Spleen (tissue), 11 donors: ENCODE results near the gene PAX5. TPM values are rescaled to one million over a fixed set of nuclear protein-coding genes. Genes with fewer than 3 reads are reported as not detected.

ENCODE experiments used
- DNase-seq: peaks from one replicate; pipeline ENCODE4 v3.0.0-alpha.2; 2020
- H3K27ac ChIP-seq, 8 donors: fragments of 200-600 bp; sonication (generic) in 7 of 8; 1 replicate in 4 of 8; 2 replicates in 4 of 8; pipeline versions ENCODE4 v1.5.0 to v1.8.0; 2016 to 2021; ENCODE audit warnings: inconsistent platforms in 4 of 8, mild to moderate bottlenecking in 4 of 8, moderate library complexity in 1 of 8
- H3K27me3 ChIP-seq, 7 donors: fragments of 200-600 bp; sonication (generic) in 6 of 7; replicated peaks in 1 of 7; 1 replicate in 4 of 7; 2 replicates in 3 of 7; pipeline versions ENCODE4 v1.5.0 to v1.8.0; 2016 to 2021; ENCODE audit warnings: inconsistent platforms in 3 of 7, mild to moderate bottlenecking in 1 of 7
- H3K36me3 ChIP-seq, 6 donors: fragments of 200-600 bp; sonication (generic) in 5 of 6; 1 replicate in 4 of 6; 2 replicates in 2 of 6; pipeline versions ENCODE4 v1.5.0 to v1.8.0; 2016 to 2021; ENCODE audit warnings: inconsistent platforms in 2 of 6
- H3K4me1 ChIP-seq, 6 donors: fragments of 200-600 bp; sonication (generic) in 5 of 6; 1 replicate in 3 of 6; 2 replicates in 3 of 6; pipeline versions ENCODE4 v1.5.0 to v1.8.0; 2016 to 2021; ENCODE audit warnings: inconsistent platforms in 3 of 6
- H3K4me3 ChIP-seq, 8 donors: fragments of 200-600 bp; sonication (generic) in 7 of 8; 1 replicate in 4 of 8; 2 replicates in 4 of 8; pipeline versions ENCODE4 v1.5.0 to v1.8.0; 2016 to 2021; ENCODE audit warnings: inconsistent platforms in 4 of 8, mild to moderate bottlenecking in 4 of 8, moderate library complexity in 2 of 8
- H3K9me3 ChIP-seq, 8 donors: fragments of 200-600 bp; sonication (generic) in 7 of 8; 1 replicate in 4 of 8; 2 replicates in 4 of 8; pipeline versions ENCODE4 v1.5.0 to v1.8.0; 2016 to 2021; ENCODE audit warnings: inconsistent platforms in 4 of 8
- CTCF ChIP-seq, 11 experiments: fragments of 200-600 bp in 7 of 11; fragments of 450-650 bp in 4 of 11; sonication (generic) in 4 of 11; IDR thresholded peaks in 8 of 11; conservative IDR thresholded peaks in 3 of 11; 1 replicate in 7 of 11; 2 replicates in 4 of 11; pipeline versions ENCODE4 v1.4.0 to v1.8.0; 2016 to 2021; ENCODE audit warnings: antibody characterized with exemption in 11 of 11, inconsistent platforms in 4 of 11, mild to moderate bottlenecking in 1 of 11
- POLR2A ChIP-seq, 3 donors: fragments of 450-650 bp; IDR thresholded peaks; one replicate each; pipeline ENCODE4 v1.5.1; 2017; ENCODE audit warnings: antibody characterized with exemption in 3 of 3, mild to moderate bottlenecking in 1 of 3
- POLR2AphosphoS5 ChIP-seq, 3 donors: sonication (generic); formaldehyde crosslinking; IDR thresholded peaks; one replicate each; pipeline ENCODE4 v1.5.1; 2017; ENCODE audit warnings: antibody characterized with exemption in 3 of 3
- WGBS, 5 donors: extraction: QIAGEN DNeasy Blood & Tissue Kit in 3 of 5; methylation state at CpG; one replicate each; pipeline versions ENCODE4 v1.1.5 to v1.1.7; 2013 to 2018; 5-methylcytosine and 5-hydroxymethylcytosine counted together
- intact Hi-C: fragments of 100-400 bp; cut with DNase I; formaldehyde crosslinking; loops from one replicate; pipeline ENCODE4 v1.15.0; 2023; ENCODE audit warnings: low total_unique reads
- polyA plus RNA-seq, 3 donors: library from polyadenylated mRNA; stranded (reverse); fragments of 200-250 nt; gene quantifications; one replicate each; pipeline ENCODE4 v1.2.1, GENCODE V29; 2013
- total RNA-seq, 7 donors: library from RNA; depleted of rRNA in 3 of 7; stranded (reverse); fragments of >200 nt in 3 of 7; fragmentation: NEBNext Ultra II Directional in 4 of 7; extraction: Animal tissue kit (Norgen Biotek cat#: 25700) in 4 of 7; gene quantifications; one replicate each; pipeline versions ENCODE4 v1.1.0 to v1.2.1, GENCODE V29; 2016 to 2021
- donor health status: healthy with polysubstance abuse.
- donor health status: DM: no; HTN: no; CAD: no; lungs with moderate emphysema.
- donor health status: DM: no; HTN: no; CAD: no.
- donor health status: Bipolar disorder and iron deficiency.
- donor health status: healthy.
- donor health status: DM: no; HTN: no; CAD: no.
- donor health status: DM: yes; HTN: yes; CAD: no.

The PAX5 gene
- total and polyA plus RNA-seq, 10 donors: 15.9 to 120 (median 53.0) TPM

DNA sequence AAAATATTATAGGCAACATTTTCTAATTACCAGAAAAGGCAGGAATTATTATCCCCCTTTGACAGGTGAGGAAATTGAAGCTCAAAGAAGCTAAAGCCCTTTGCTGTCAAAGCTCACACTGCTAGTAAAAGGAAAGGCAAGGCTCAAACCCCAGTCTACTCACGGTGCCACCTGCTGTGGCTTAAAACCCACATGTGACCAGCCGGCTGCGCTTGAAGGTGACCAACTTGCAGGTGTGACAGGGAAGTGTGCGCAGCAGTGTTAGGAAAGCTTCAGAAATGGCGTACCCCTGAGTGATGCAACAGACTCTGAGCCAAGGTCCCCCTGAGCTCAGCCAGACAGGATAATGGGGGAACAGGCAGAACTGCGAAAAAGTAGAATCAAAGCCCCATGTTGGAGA, 45.2 kb downstream of the PAX5 start:
- intact Hi-C loops: no loop called here
- H3K4me1 ChIP-seq: peaks cover 0 to 94% (median 53%) of the 10 kb centered on the region in 6 donors
- peaks cover 0 to 23% (median 12%) of the 10 kb centered on the region in 8 donors for H3K9me3 ChIP-seq
- TF ChIP-seq CTCF (IDR thresholded peaks at IDR 0.05 in 8 of 11, conservative IDR thresholded peaks at IDR 0.05 in 3 of 11) (no peak), POLR2AphosphoS5 (IDR thresholded peaks at IDR 0.05) (peak in 2 of 3 donors; percentile 62 to 73)
- H3K4me3 ChIP-seq: no peak overlapping the region
- H3K36me3 ChIP-seq: peaks cover 0 to 24% (median 0%) of the 10 kb centered on the region in 6 donors
- peak overlapping the region in 4 of 8 donors; percentile 42 to 81 (median 51) for H3K27ac ChIP-seq
- DNase-seq: no peak
- peaks cover 0 to 86% (median 22%) of the 10 kb centered on the region in 7 donors for H3K27me3 ChIP-seq
- 25 to 36% (median 28%) methylated on average over 6 of the region's 6 CpGs for WGBS, 5 donors

DNA sequence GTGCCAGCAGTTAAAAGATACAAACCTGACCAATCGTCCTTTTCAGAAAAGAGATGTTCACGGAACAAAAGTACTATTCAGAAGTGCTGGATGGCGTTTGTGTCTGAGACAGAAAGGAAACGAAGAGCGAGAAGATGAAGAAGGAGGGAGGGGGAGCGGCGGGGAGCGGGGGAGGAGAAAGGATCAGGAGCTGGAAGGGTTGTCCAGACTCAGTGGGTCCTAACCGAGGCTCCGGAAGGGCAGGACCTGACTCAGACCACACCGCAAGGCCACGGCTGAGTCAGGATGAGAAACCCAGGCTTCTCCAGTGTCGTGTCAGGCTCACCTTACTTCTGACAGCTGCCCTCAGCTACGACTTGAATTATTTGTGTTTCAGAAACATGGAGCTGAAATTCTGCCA, 46.2 kb downstream of the PAX5 start:
- H3K36me3 ChIP-seq: peaks cover 0 to 24% (median 0%) of the 10 kb centered on the region in 6 donors
- TF ChIP-seq POLR2A (IDR thresholded peaks at IDR 0.05) (no peak), CTCF (IDR thresholded peaks at IDR 0.05 in 8 of 11, conservative IDR thresholded peaks at IDR 0.05 in 3 of 11) (no peak), POLR2AphosphoS5 (IDR thresholded peaks at IDR 0.05) (no peak)
- WGBS, 5 donors: 9 to 19% (median 10%) methylated on average over 14 of the region's 14 CpGs
- peaks cover 0 to 23% (median 12%) of the 10 kb centered on the region in 8 donors for H3K9me3 ChIP-seq
- peaks cover 0 to 94% (median 48%) of the 10 kb centered on the region in 6 donors for H3K4me1 ChIP-seq
- intact Hi-C loops: no loop called here
- H3K27me3 ChIP-seq: peaks cover 0 to 93% (median 22%) of the 10 kb centered on the region in 7 donors
- no peak for DNase-seq
- H3K4me3 ChIP-seq: no peak overlapping the region
- peak overlapping the region in 4 of 8 donors; percentile 18 to 58 (median 49) for H3K27ac ChIP-seq

- intact Hi-C loops: no loop called here
- TF ChIP-seq POLR2A (IDR thresholded peaks at IDR 0.05): no peak
- no peak for TF ChIP-seq POLR2AphosphoS5 (IDR thresholded peaks at IDR 0.05)
- no peak for TF ChIP-seq CTCF (IDR thresholded peaks at IDR 0.05 in 8 of 11, conservative IDR thresholded peaks at IDR 0.05 in 3 of 11)
- peaks cover 0 to 24% (median 0%) of the 10 kb centered on the region in 6 donors for H3K36me3 ChIP-seq
- H3K27me3 ChIP-seq: peaks cover 0 to 95% (median 22%) of the 10 kb centered on the region in 7 donors
- H3K27ac ChIP-seq: peak overlapping the region in 4 of 8 donors; percentile 9 to 58 (median 49)
- DNase-seq: no peak
- H3K4me1 ChIP-seq: peaks cover 0 to 94% (median 46%) of the 10 kb centered on the region in 6 donors
- peak overlapping the region in 1 of 8 donors; percentile 50 for H3K4me3 ChIP-seq
- H3K9me3 ChIP-seq: peaks cover 0 to 23% (median 12%) of the 10 kb centered on the region in 8 donors
- WGBS, 5 donors: 25 to 44% (median 29%) methylated on average over 9 to 10 of the region's 10 CpGs
Measured at GRCh38 chr9:36987409-36987808, 46.7 kb downstream of the PAX5 start.

GRCh38 chr9:36986468-36987408, 47.3 kb downstream of the PAX5 start:
- TF ChIP-seq POLR2AphosphoS5 (IDR thresholded peaks at IDR 0.05) (peak in 1 of 3 donors; percentile 49), CTCF (IDR thresholded peaks at IDR 0.05 in 8 of 11, conservative IDR thresholded peaks at IDR 0.05 in 3 of 11) (no peak), POLR2A (IDR thresholded peaks at IDR 0.05) (no peak)
- Histone ChIP-seq H3K36me3 (peaks cover 0 to 24% (median 0%) of the 10 kb centered on the region in 6 donors), H3K27ac (peak overlapping the region in 4 of 8 donors; percentile 35 to 58 (median 49)), H3K9me3 (peaks cover 0 to 21% (median 12%) of the 10 kb centered on the region in 8 donors), H3K4me1 (peaks cover 0 to 93% (median 45%) of the 10 kb centered on the region in 6 donors), H3K27me3 (peaks cover 0 to 99% (median 22%) of the 10 kb centered on the region in 7 donors), H3K4me3 (peak overlapping the region in 4 of 8 donors; percentile 2 to 50 (median 10))
- no peak for DNase-seq
- WGBS, 5 donors: 12 to 33% (median 13%) methylated on average over 23 to 65 of the region's 65 CpGs
- intact Hi-C loops: no loop called here
